PFSK-1 (cell line): ENCODE measurements around the gene TIMP3.

ENCODE experiments used
- POLR2AphosphoS5 ChIP-seq: IDR thresholded peaks from 2 replicates; pipeline ENCODE4 v1.6.1; 2012; ENCODE audit warnings: low read depth, mild to moderate bottlenecking, control low read depth, low read length, moderate library complexity
- REST ChIP-seq, 2 experiments: IDR thresholded peaks; 2 replicates each; pipeline versions ENCODE4 v1.6.1 to v1.8.0; 2011 to 2012; ENCODE audit warnings: low read depth in 2 of 2, low read length in 2 of 2, control low read depth in 1 of 2, inconsistent platforms in 1 of 2, mild to moderate bottlenecking in 1 of 2, moderate library complexity in 1 of 2; ENCODE audit not compliant: insufficient read depth in 1 of 2

DNA sequence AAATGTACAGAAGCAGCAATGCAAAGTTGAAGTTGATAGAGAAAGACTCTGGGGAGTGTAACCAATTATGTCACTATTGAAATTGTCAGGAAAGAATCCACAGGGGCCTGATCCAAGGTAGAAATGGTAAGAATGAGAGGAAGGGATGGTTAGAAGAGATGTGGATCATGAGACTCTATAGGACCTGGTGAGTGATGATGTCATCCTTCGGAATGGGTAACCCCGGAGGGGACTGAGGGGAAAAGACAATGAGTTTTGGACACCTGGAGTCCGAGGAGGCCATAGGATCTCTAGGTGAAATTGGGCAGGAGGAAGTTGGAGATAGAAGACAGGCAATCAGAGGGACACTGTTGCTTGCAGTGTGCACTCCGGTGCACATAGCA lies 6.3 kb upstream of the TIMP3 start:
- no peak for TF ChIP-seq REST (IDR thresholded peaks at IDR 0.05; ENCODE audit: insufficient read depth in 1 of 2, low read depth in 2 of 2, low read length in 2 of 2)
- no peak for TF ChIP-seq POLR2AphosphoS5
